ENCODE results near the gene KIAA1671. TPM values are rescaled to one million over a fixed set of nuclear protein-coding genes. Genes with fewer than 3 reads are reported as not detected.

Gene KIAA1671
- polyA plus RNA-seq, 3 donors = not detected

DNA sequence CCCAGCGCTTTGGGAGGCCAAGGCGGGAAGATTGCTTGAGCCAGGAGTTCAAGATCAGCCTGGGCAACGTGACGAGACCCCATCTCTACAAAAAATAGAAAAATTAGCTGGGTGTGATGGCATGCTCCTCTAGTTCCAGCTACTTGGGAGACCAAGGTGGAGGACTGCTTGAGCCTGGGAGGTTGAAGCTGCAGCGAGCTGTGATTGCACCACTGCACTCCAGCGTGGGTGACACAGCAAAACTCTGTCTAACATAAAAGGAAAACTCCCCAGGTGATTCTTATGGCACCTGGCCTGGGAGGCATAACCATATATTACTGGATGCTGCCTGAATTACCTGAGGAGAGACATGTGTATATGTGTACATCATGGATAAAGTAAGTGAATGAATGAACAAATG, 29.1 kb downstream of the KIAA1671 start:
- H3K4me1 Mint-ChIP-seq = peaks cover 9% of the 10 kb centered on the region
- Histone ChIP-seq H3K4me3 (replicated peaks in 1 of 3; ENCODE audit: low read depth in 2 of 3, low read length in 3 of 3) (no peak overlapping the region), H3K9ac (ENCODE audit: insufficient read depth, low read length, poor library complexity, severe bottlenecking) (no peak overlapping the region), H3K4me2 (replicated peaks; ENCODE audit: extremely low read depth, low read length, poor library complexity, severe bottlenecking) (no peak overlapping the region), H2AFZ (ENCODE audit: insufficient read depth, low read depth, low read length, poor library complexity, severe bottlenecking) (no peak overlapping the region), H3K36me3 (replicated peaks in 1 of 2; ENCODE audit: control insufficient read depth in 1 of 2, insufficient read depth in 2 of 2, low read length in 2 of 2) (no peaks in the 10 kb centered on the region), H3K4me1 (ENCODE audit: control insufficient read depth in 1 of 2, insufficient read depth in 2 of 2, low read length in 2 of 2) (peaks cover 0 to 4% of the 10 kb centered on the region in 2 donors), H3K79me2 (ENCODE audit: insufficient read depth, low read length) (no peaks in the 10 kb centered on the region), H3K9me3 (replicated peaks in 1 of 2; ENCODE audit: control insufficient read depth in 1 of 2, insufficient read depth in 1 of 2, low read length in 2 of 2) (no peaks in the 10 kb centered on the region), H4K20me1 (ENCODE audit: insufficient read depth, low read length) (no peaks in the 10 kb centered on the region), H3K27ac (ENCODE audit: low read depth in 1 of 2, low read length in 2 of 2) (no peak overlapping the region), H3K27me3 (ENCODE audit: control insufficient read depth in 2 of 2, insufficient read depth in 2 of 2, low read length in 2 of 2) (no peaks in the 10 kb centered on the region)
- H3K27ac Mint-ChIP-seq = no peak overlapping the region
- H3K36me3 Mint-ChIP-seq = no peaks in the 10 kb centered on the region
- WGBS (ENCODE audit: insufficient coverage) = 80% methylated on average over 1 of the region's 6 CpGs
- TF ChIP-seq CTCF (IDR thresholded peaks at IDR 0.05) = no peak
- intact Hi-C loops (cut with micrococcal nuclease) = no loop called here
- H3K27me3 Mint-ChIP-seq (ENCODE audit: low read depth in 3 of 3) = peaks cover 2 to 6% (median 5%) of the 10 kb centered on the region in 3 donors
- no peak overlapping the region for H3K4me3 Mint-ChIP-seq
- peaks cover 0 to 3% (median 0%) of the 10 kb centered on the region in 7 donors for H3K9me3 Mint-ChIP-seq
- DNase-seq = no peak

GRCh38 chr22:24982301-24983056, 30.0 kb downstream of the KIAA1671 start:
- H3K4me1 Mint-ChIP-seq = peaks cover 9% of the 10 kb centered on the region
- H3K9ac ChIP-seq (ENCODE audit: insufficient read depth, low read length, poor library complexity, severe bottlenecking) = no peak overlapping the region

More at GRCh38 chr22:24982301-24983056, 30.0 kb downstream of the KIAA1671 start:
- TF ChIP-seq CTCF (IDR thresholded peaks at IDR 0.05) = no peak
- Mint-ChIP-seq H3K27me3 (ENCODE audit: low read depth in 3 of 3) (peaks cover 2 to 7% (median 5%) of the 10 kb centered on the region in 3 donors), H3K27ac (no peak overlapping the region), H3K9me3 (peaks cover 0 to 3% (median 0%) of the 10 kb centered on the region in 7 donors), H3K4me3 (no peak overlapping the region), H3K36me3 (no peaks in the 10 kb centered on the region)
- no peak overlapping the region for H3K4me3 ChIP-seq (replicated peaks in 1 of 3; ENCODE audit: low read depth in 2 of 3, low read length in 3 of 3)
- WGBS (ENCODE audit: insufficient coverage) = 94% methylated on average over 5 of the region's 8 CpGs
- intact Hi-C loops (cut with micrococcal nuclease) = no loop called here
- DNase-seq = no peak
- no peaks in the 10 kb centered on the region for H3K79me2 ChIP-seq (ENCODE audit: insufficient read depth, low read length)
- no peaks in the 10 kb centered on the region for H3K36me3 ChIP-seq (replicated peaks in 1 of 2; ENCODE audit: control insufficient read depth in 1 of 2, insufficient read depth in 2 of 2, low read length in 2 of 2)
- no peak overlapping the region for H3K4me2 ChIP-seq (replicated peaks; ENCODE audit: extremely low read depth, low read length, poor library complexity, severe bottlenecking)
- no peaks in the 10 kb centered on the region for H3K9me3 ChIP-seq (replicated peaks in 1 of 2; ENCODE audit: control insufficient read depth in 1 of 2, insufficient read depth in 1 of 2, low read length in 2 of 2)
- H4K20me1 ChIP-seq (ENCODE audit: insufficient read depth, low read length) = no peaks in the 10 kb centered on the region
- no peak overlapping the region for H2AFZ ChIP-seq (ENCODE audit: insufficient read depth, low read depth, low read length, poor library complexity, severe bottlenecking)
- no peaks in the 10 kb centered on the region for H3K27me3 ChIP-seq (ENCODE audit: control insufficient read depth in 2 of 2, insufficient read depth in 2 of 2, low read length in 2 of 2)
- H3K27ac ChIP-seq (ENCODE audit: low read depth in 1 of 2, low read length in 2 of 2) = no peak overlapping the region
- H3K4me1 ChIP-seq (ENCODE audit: control insufficient read depth in 1 of 2, insufficient read depth in 2 of 2, low read length in 2 of 2) = peaks cover 0 to 4% of the 10 kb centered on the region in 2 donors

Measured in CD14-positive monocyte (primary cell).